HepG2 (cell line): ENCODE data around the gene GRAMD1B. TPM values are rescaled to one million over a fixed set of nuclear protein-coding genes. Genes with fewer than 3 reads are reported as not detected.

Experiments used
- ATAC-seq: fragments of 200-7000 bp; cut with Tn5 transposase; 3 replicates; pipeline ENCODE4 v1.9.1; 2020; ENCODE audit warnings: mild to moderate bottlenecking, moderate library complexity
- BruUV-seq: library from RNA; stranded (reverse); fragments of 400-500 nt; replicated peaks from 2 replicates; lab custom pipeline; 2021; lab: Mats Ljungman, UMichigan
- CTCF ChIA-PET: fragments of 300-600 bp; formaldehyde crosslinking; extraction: SDS; loops from one replicate; lab custom pipeline; 2021; ENCODE audit warnings: low total read pairs, inconsistent platforms, low intra/inter-chr PET ratio; lab: Yijun Ruan, JAX
- POLR2A ChIA-PET: fragments of 350-600 bp; sonication (Branson Sonifier 250); formaldehyde crosslinking; loops from one replicate; lab custom pipeline; 2020; ENCODE audit warnings: antibody characterized with exemption, inconsistent platforms; lab: Yijun Ruan, JAX
- DNase-seq: peaks from one replicate; pipeline ENCODE4 v3.0.0-alpha.2; 2015; ENCODE audit warnings: low spot score
- FAIRE-seq: peaks from 3 replicates; lab custom pipeline; 2011; peaks lifted over from hg19 to GRCh38; lab: Jason Lieb, UNC
- H2AFZ ChIP-seq: one replicate; pipeline ENCODE4 v1.6.1; 2011; ENCODE audit warnings: low read length, inconsistent platforms
- H3K27ac ChIP-seq: fragments of 300-600 bp; 3 replicates; pipeline ENCODE4 v1.8.0; 2011; ENCODE audit warnings: mixed run types, mild to moderate bottlenecking, mixed read lengths, low read length, inconsistent platforms; ENCODE audit not compliant: insufficient read depth; ENCODE audit errors: extremely low read length
- H3K27me3 ChIP-seq, 2 experiments: fragments of 200-600 bp in 1 of 2; 2 replicates in 1 of 2; 3 replicates in 1 of 2; pipeline versions ENCODE4 v1.6.0 to v1.8.0; 2011; ENCODE audit warnings: low read length in 2 of 2, mild to moderate bottlenecking in 2 of 2, moderate library complexity in 2 of 2, inconsistent platforms in 1 of 2; ENCODE audit not compliant: insufficient read depth in 2 of 2, control insufficient read depth in 1 of 2
- H3K36me3 ChIP-seq, 2 experiments: fragments of 200-600 bp in 1 of 2; replicated peaks in 1 of 2; 2 replicates in 1 of 2; 3 replicates in 1 of 2; pipeline versions ENCODE4 v1.5.1 to v1.8.0; 2011; ENCODE audit warnings: low read length in 2 of 2, inconsistent platforms in 1 of 2; ENCODE audit not compliant: insufficient read depth in 2 of 2, control insufficient read depth in 1 of 2
- H3K4me1 ChIP-seq: 2 replicates; pipeline ENCODE4 v1.5.1; 2012; ENCODE audit warnings: low read length, inconsistent platforms; ENCODE audit not compliant: insufficient read depth
- H3K4me2 ChIP-seq: 2 replicates; pipeline ENCODE4 v1.6.0; 2011; ENCODE audit warnings: low read depth, low read length, inconsistent platforms
- H3K4me3 ChIP-seq, 3 experiments: fragments of 200-600 bp in 1 of 3; sonication (generic), shearing (Covaris generic) in 1 of 3; replicated peaks in 1 of 3; 2 replicates each; pipeline ENCODE4 v1.5.1; 2011 to 2016; ENCODE audit warnings: low read length in 3 of 3, inconsistent platforms in 2 of 3, low read depth in 2 of 3, mild to moderate bottlenecking in 2 of 3, control low read depth in 1 of 3, mixed read lengths in 1 of 3; ENCODE audit not compliant: insufficient read depth in 1 of 3
- H3K79me2 ChIP-seq: one replicate; pipeline ENCODE4 v1.6.1; 2011; ENCODE audit warnings: low read length, inconsistent platforms; ENCODE audit not compliant: insufficient read depth
- H3K9ac ChIP-seq: 2 replicates; pipeline ENCODE4 v1.6.0; 2011; ENCODE audit warnings: mild to moderate bottlenecking, low read depth, low read length, inconsistent platforms; ENCODE audit not compliant: insufficient read depth
- H3K9me3 ChIP-seq: 2 replicates; pipeline ENCODE4 v1.5.1; 2012; ENCODE audit warnings: mild to moderate bottlenecking, low read length
- H4K20me1 ChIP-seq: 2 replicates; pipeline ENCODE4 v1.6.0; 2011; ENCODE audit warnings: inconsistent platforms, mild to moderate bottlenecking, low read length, moderate library complexity; ENCODE audit not compliant: insufficient read depth
- ARHGAP35 ChIP-seq: sonication (generic); formaldehyde crosslinking; IDR thresholded peaks from 2 replicates; pipeline ENCODE4 v1.9.0; 2022; ENCODE audit warnings: mild to moderate bottlenecking, inconsistent platforms, moderate library complexity, missing genetic modification reagents, borderline replicate concordance
- CENPT ChIP-seq: sonication (generic); formaldehyde crosslinking; IDR thresholded peaks from 2 replicates; pipeline ENCODE4 v1.8.0; 2022; ENCODE audit warnings: low read depth, mild to moderate bottlenecking, moderate library complexity, missing genetic modification reagents
- E2F1 ChIP-seq: sonication (generic); formaldehyde crosslinking; IDR thresholded peaks from 2 replicates; pipeline ENCODE4 v1.5.0; 2020; ENCODE audit warnings: missing genetic modification reagents
- ESRRA ChIP-seq: sonication (generic); formaldehyde crosslinking; IDR thresholded peaks from 2 replicates; pipeline ENCODE4 v1.5.1; 2020; ENCODE audit warnings: mild to moderate bottlenecking, low read depth, missing genetic modification reagents
- FIP1L1 ChIP-seq: fragments of 200-400 bp; formaldehyde crosslinking; IDR thresholded peaks from 2 replicates; pipeline ENCODE4 v1.6.1; 2018; ENCODE audit warnings: low read depth, mild to moderate bottlenecking, low read length, moderate library complexity, borderline replicate concordance; ENCODE audit not compliant: insufficient read depth
- GABPA ChIP-seq, 2 experiments: IDR thresholded peaks; 2 replicates each; pipeline ENCODE4 v1.6.1; 2011 to 2016; ENCODE audit warnings: low read depth in 2 of 2, low read length in 1 of 2, missing biosample characterization in 1 of 2, missing genetic modification characterization in 1 of 2
- HOXA9 ChIP-seq: sonication (generic); formaldehyde crosslinking; IDR thresholded peaks from 2 replicates; pipeline ENCODE4 v1.8.1; 2022; ENCODE audit warnings: missing genetic modification reagents, mild to moderate bottlenecking, moderate library complexity, borderline replicate concordance
- NFE2 ChIP-seq: sonication (generic); formaldehyde crosslinking; IDR thresholded peaks from 2 replicates; pipeline ENCODE4 v1.4.0; 2020; ENCODE audit warnings: missing genetic modification reagents
- SNAPC2 ChIP-seq: sonication (generic); formaldehyde crosslinking; IDR thresholded peaks from 2 replicates; pipeline ENCODE4 v1.8.1; 2022; ENCODE audit warnings: mild to moderate bottlenecking, missing genetic modification reagents
- SP1 ChIP-seq, 2 experiments: fragments of 450-650 bp in 1 of 2; sonication (generic) in 1 of 2; formaldehyde crosslinking in 1 of 2; IDR thresholded peaks; 2 replicates each; pipeline versions ENCODE4 v1.4.0 to v1.6.1; 2016 to 2020; ENCODE audit warnings: missing genetic modification reagents in 1 of 2
- SP140L ChIP-seq: sonication (generic); formaldehyde crosslinking; IDR thresholded peaks from 2 replicates; pipeline ENCODE4 v1.4.0; 2020; ENCODE audit warnings: missing genetic modification reagents, borderline replicate concordance
- TOPORS ChIP-seq: sonication (generic); formaldehyde crosslinking; IDR thresholded peaks from 2 replicates; pipeline ENCODE4 v1.8.0; 2023; ENCODE audit warnings: mild to moderate bottlenecking, missing genetic modification reagents
- ZNF33A ChIP-seq: sonication (generic); formaldehyde crosslinking; IDR thresholded peaks from 2 replicates; pipeline ENCODE4 v1.5.1; 2020; ENCODE audit warnings: missing genetic modification reagents, mild to moderate bottlenecking, moderate library complexity, borderline replicate concordance
- ZNF878 ChIP-seq: sonication (generic); formaldehyde crosslinking; IDR thresholded peaks from 2 replicates; pipeline ENCODE4 v1.8.1; 2023; ENCODE audit warnings: mild to moderate bottlenecking, missing genetic modification reagents, moderate library complexity
- WGBS: methylation state at CpG from one replicate; pipeline ENCODE4 v1.1.6; 2017; ENCODE audit warnings: low lambda C conversion rate; 5-methylcytosine and 5-hydroxymethylcytosine counted together
- in situ Hi-C: cut with HindIII; loops from 2 replicates; pipeline ENCODE4 v1.10.0; 2017; ENCODE audit warnings: low pct_unique_long_range_greater_than_20kb; ENCODE audit not compliant: extremely low pct_ligation_motif_present
- intact Hi-C: fragments of 100-400 bp; cut with micrococcal nuclease; formaldehyde crosslinking; loops from one replicate; pipeline ENCODE4 v1.10.0; 2022; ENCODE audit not compliant: unreplicated experiment
- polyA plus RNA-seq, 8 experiments: library from polyadenylated mRNA; depleted of rRNA in 3 of 8; stranded (reverse) in 7 of 8; unstranded in 1 of 8; fragments of >200 nt; fragmentation: Illumina TruSeq in 4 of 8; extraction: Trizol in 4 of 8; gene quantifications; 2 replicates each; pipeline versions ENCODE4 v1.2.1 to v1.2.3, GENCODE V29; 2011 to 2016; ENCODE audit warnings: low read depth in 4 of 8, missing spikeins in 1 of 8, mixed read lengths in 1 of 8; ENCODE audit not compliant: insufficient read depth in 1 of 8
- total RNA-seq, 5 experiments: library from RNA; depleted of rRNA; stranded (reverse); fragments of >200 nt; fragmentation: Illumina TruSeq; extraction: Trizol; gene quantifications; 2 replicates each; pipeline ENCODE4 v1.2.3, GENCODE V29; 2016; ENCODE audit warnings: low read depth in 1 of 5
- TF ChIP-seq, protein P1 (sequence below): sonication (generic); formaldehyde crosslinking; IDR thresholded peaks from 2 replicates; pipeline ENCODE4 v1.5.1; 2020; ENCODE audit warnings: mild to moderate bottlenecking, missing genetic modification reagents, borderline replicate concordance

Gene GRAMD1B
- total and polyA plus RNA-seq, 2 of the 13 experiments (the other 11 are each of a cell fraction or from before 2014, with no cell fraction given) = 0.12 TPM; not detected in 1

DNA sequence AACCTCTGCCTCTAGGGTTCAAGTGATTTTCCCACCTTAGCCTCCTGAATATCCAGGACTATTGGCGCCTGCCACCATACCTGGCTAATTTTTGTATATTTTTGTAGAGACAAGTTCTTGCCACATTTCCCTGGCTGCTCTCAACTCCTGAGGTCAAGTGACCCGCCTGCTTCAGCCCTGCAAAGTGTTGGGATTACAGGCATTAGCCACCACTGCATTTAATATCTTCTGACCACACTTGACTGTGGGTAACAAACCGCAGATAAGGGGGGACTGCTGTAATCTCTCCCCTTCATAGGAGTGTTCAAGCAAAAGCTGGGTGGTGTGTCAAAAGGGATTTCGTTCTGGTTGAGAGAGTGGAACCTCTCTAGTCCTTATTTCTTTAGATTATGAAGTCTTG, 53.4 kb downstream of the GRAMD1B start:
- ChIA-PET POLR2A (no interaction called here), CTCF (no interaction called here)
- Histone ChIP-seq H3K79me2 (no peaks in the 10 kb centered on the region), H3K4me3 (no peak overlapping the region), H2AFZ (no peak overlapping the region), H3K9ac (no peak overlapping the region), H3K4me2 (no peak overlapping the region), H3K27me3 (peaks cover 0 to 25% of the 10 kb centered on the region in 2 experiments; a peak in 2 of 5 replicates), H3K9me3 (no peaks in the 10 kb centered on the region), H3K4me1 (no peaks in the 10 kb centered on the region), H4K20me1 (no peaks in the 10 kb centered on the region), H3K27ac (no peak overlapping the region), H3K36me3 (no peaks in the 10 kb centered on the region)
- TF ChIP-seq ESRRA = no peak
- no peak for TF ChIP-seq SP140L
- TF ChIP-seq ARHGAP35 (CRISPR knock-in tag) = no peak
- TF ChIP-seq HOXA9 (CRISPR knock-in tag) = no peak
- TF ChIP-seq, protein P1, sequence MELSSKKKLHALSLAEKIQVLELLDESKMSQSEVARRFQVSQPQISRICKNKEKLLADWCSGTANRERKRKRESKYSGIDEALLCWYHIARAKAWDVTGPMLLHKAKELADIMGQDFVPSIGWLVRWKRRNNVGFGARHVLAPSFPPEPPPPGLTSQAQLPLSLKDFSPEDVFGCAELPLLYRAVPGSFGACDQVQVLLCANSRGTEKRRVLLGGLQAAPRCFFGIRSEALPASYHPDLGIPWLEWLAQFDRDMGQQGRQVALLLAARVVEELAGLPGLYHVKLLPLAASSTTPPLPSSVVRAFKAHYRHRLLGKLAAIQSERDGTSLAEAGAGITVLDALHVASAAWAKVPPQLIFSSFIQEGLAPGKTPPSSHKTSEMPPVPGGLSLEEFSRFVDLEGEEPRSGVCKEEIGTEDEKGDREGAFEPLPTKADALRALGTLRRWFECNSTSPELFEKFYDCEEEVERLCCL = no peak
- no peak for TF ChIP-seq SP1 (IDR thresholded peaks at IDR 0.05)
- TF ChIP-seq SP1 (CRISPR knock-in tag; IDR thresholded peaks at IDR 0.05) = no peak
- no peak for TF ChIP-seq CENPT (CRISPR knock-in tag)
- TF ChIP-seq SNAPC2 (CRISPR knock-in tag) = no peak
- no peak for TF ChIP-seq TOPORS (CRISPR knock-in tag)
- no peak for TF ChIP-seq FIP1L1
- TF ChIP-seq ZNF878 (CRISPR knock-in tag) = no peak
- no peak for TF ChIP-seq E2F1 (CRISPR knock-in tag)
- TF ChIP-seq NFE2 (CRISPR knock-in tag) = no peak
- no peak for TF ChIP-seq GABPA (IDR thresholded peaks at IDR 0.05; ENCODE audit: low read depth, low read length)
- no peak for TF ChIP-seq GABPA (CRISPR knock-in tag; IDR thresholded peaks at IDR 0.05; ENCODE audit: low read depth)
- TF ChIP-seq ZNF33A (CRISPR knock-in tag) = no peak
- no TSS peak for BruUV-seq
- WGBS = 0% methylated on average over 4 of the region's 4 CpGs
- intact Hi-C loops = no loop called here
- FAIRE-seq (no peak), DNase-seq (no peak), ATAC-seq (no peak)
- in situ Hi-C loops = loop anchor here (25.0 kb wide), 1 partner anchor 371 kb away; no protein-coding TSS in a partner anchor
